Esophagus squamous epithelium (tissue), 4 donors: ENCODE results near the gene COL7A1.

ENCODE experiments used
- CTCF ChIP-seq, 6 experiments: fragments of 450-650 bp in 4 of 6; fragments of 200-600 bp in 2 of 6; sonication (generic) in 2 of 6; IDR thresholded peaks; one replicate each; pipeline ENCODE4 v1.5.1; 2016 to 2019; ENCODE audit warnings: antibody characterized with exemption in 6 of 6, mild to moderate bottlenecking in 4 of 6, moderate library complexity in 4 of 6
- POLR2A ChIP-seq, 4 donors: fragments of 450-650 bp; IDR thresholded peaks; one replicate each; pipeline ENCODE4 v1.6.1; 2017; ENCODE audit warnings: antibody characterized with exemption in 4 of 4, mild to moderate bottlenecking in 4 of 4, moderate library complexity in 3 of 4

- TF ChIP-seq CTCF (IDR thresholded peaks at IDR 0.05) (no peak), POLR2A (IDR thresholded peaks at IDR 0.05) (no peak)
Measured at GRCh38 chr3:48536785-48537184, 58.3 kb downstream of the COL7A1 start.
